Psoas muscle (tissue), 8 donors: ENCODE measurements around the gene DIO3. TPM values are rescaled to one million over a fixed set of nuclear protein-coding genes. Genes with fewer than 3 reads are reported as not detected.

ENCODE experiments used
- ATAC-seq, 4 donors: fragments of 200-7000 bp; cut with Tn5 transposase; one replicate each; pipeline ENCODE4 v1.9.1; 2020; ENCODE audit warnings: moderate library complexity in 3 of 4, mild to moderate bottlenecking in 2 of 4
- DNase-seq, 2 donors: peaks; one replicate each; pipeline ENCODE4 v3.0.0-alpha.2; 2020
- H3K27ac ChIP-seq: fragments of 200-600 bp; one replicate; pipeline ENCODE4 v1.8.0; 2022
- H3K27me3 ChIP-seq, 3 donors: fragments of 200-600 bp in 1 of 3; one replicate each; pipeline versions ENCODE4 v1.6.1 to v1.8.0; 2013 to 2022; ENCODE audit warnings: low read length in 2 of 3, mild to moderate bottlenecking in 2 of 3, moderate library complexity in 1 of 3; ENCODE audit not compliant: insufficient read depth in 3 of 3
- H3K36me3 ChIP-seq, 2 donors: fragments of 200-600 bp in 1 of 2; one replicate each; pipeline versions ENCODE4 v1.6.1 to v1.8.0; 2013 to 2022; ENCODE audit warnings: low read depth in 1 of 2, mild to moderate bottlenecking in 1 of 2, moderate library complexity in 1 of 2; ENCODE audit not compliant: insufficient read depth in 1 of 2
- H3K4me1 ChIP-seq: fragments of 200-600 bp; one replicate; pipeline ENCODE4 v1.8.0; 2022
- H3K4me3 ChIP-seq: fragments of 200-600 bp; one replicate; pipeline ENCODE4 v1.8.0; 2022; ENCODE audit warnings: mild to moderate bottlenecking
- H3K9me3 ChIP-seq: fragments of 200-600 bp; one replicate; pipeline ENCODE4 v1.8.0; 2022
- CTCF ChIP-seq: fragments of 200-600 bp; IDR thresholded peaks from one replicate; pipeline ENCODE4 v1.8.0; 2022; ENCODE audit warnings: antibody characterized with exemption
- WGBS, 3 donors: extraction: QIAGEN DNeasy Blood & Tissue Kit; methylation state at CpG; one replicate each; pipeline versions ENCODE4 v1.1.6 to v1.1.7; 2013; 5-methylcytosine and 5-hydroxymethylcytosine counted together
- intact Hi-C, 2 donors: fragments of 100-400 bp; cut with DNase I; formaldehyde crosslinking; loops; one replicate each; pipeline versions ENCODE4 v1.11.0 to v1.14.2; 2022
- polyA plus RNA-seq, 3 donors: library from polyadenylated mRNA; stranded (reverse); fragments of 200-250 nt; gene quantifications; one replicate each; pipeline ENCODE4 v1.2.3, GENCODE V29; 2013
- total RNA-seq, 4 donors: library from RNA; stranded (reverse); fragmentation: NEBNext Ultra II Directional in 2 of 4; extraction: Animal tissue kit (Norgen Biotek cat#: 25700) in 2 of 4; gene quantifications; one replicate each; pipeline versions ENCODE4 v1.2.1 to v1.2.4, GENCODE V29; 2021 to 2023
- donor health status: healthy with polysubstance abuse.
- donor health status: DM: no; HTN: no; CAD: no; lungs with moderate emphysema.
- donor health status: Bipolar disorder and iron deficiency.
- donor health status: healthy.
- donor health status: DM: yes; HTN: yes; CAD: no.
- donor health status: DM: no; HTN: no; CAD: no.
- donor health status: DM: no; HTN: no; CAD: no.
- donor health status: DM: yes; HTN: yes; CAD: no.

Gene DIO3
- total and polyA plus RNA-seq, 7 donors: 0.30 to 1.3 (median 0.84) TPM

- peaks cover 0 to 4% (median 3%) of the 10 kb centered on the region in 3 donors for H3K27me3 ChIP-seq
- ATAC-seq: no peak
- DNase-seq: no peak
- 74 to 83% (median 81%) methylated on average over 4 of the region's 4 CpGs for WGBS, 3 donors
- intact Hi-C loops: no loop called here
- H3K4me1 ChIP-seq: no peaks in the 10 kb centered on the region
- H3K36me3 ChIP-seq: no peaks in the 10 kb centered on the region
- no peak for TF ChIP-seq CTCF
- no peak overlapping the region for H3K4me3 ChIP-seq
- no peaks in the 10 kb centered on the region for H3K9me3 ChIP-seq
- H3K27ac ChIP-seq: no peak overlapping the region
Measured at GRCh38 chr14:101534198-101534597, 27.1 kb upstream of the DIO3 start.

DNA sequence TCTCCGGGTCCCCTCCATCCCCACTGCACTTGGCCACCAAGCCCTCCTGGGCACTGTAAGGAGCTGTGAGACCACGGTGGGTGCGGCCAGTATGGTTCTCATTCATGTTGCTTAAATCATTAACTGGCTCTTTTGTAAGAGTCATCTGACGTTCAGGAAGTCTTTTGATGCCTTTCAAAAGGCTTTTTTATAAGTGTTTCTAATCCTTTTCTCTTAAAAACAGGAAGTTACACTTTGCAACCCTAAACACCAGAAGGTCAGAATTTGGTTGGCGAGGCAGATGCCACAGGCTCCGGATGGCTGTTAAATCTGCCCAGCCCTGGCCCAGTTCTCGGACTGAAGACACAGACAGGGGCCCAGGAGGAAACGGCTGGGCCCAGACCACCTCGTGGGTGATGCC, 26.1 kb upstream of the DIO3 start:
- Histone ChIP-seq H3K27me3 (peaks cover 0 to 4% (median 3%) of the 10 kb centered on the region in 3 donors), H3K4me1 (no peaks in the 10 kb centered on the region), H3K9me3 (no peaks in the 10 kb centered on the region), H3K4me3 (no peak overlapping the region), H3K36me3 (no peaks in the 10 kb centered on the region), H3K27ac (no peak overlapping the region)
- intact Hi-C loops: no loop called here
- no peak for TF ChIP-seq CTCF
- 64 to 72% (median 72%) methylated on average over 9 of the region's 9 CpGs for whole genome bisulfite sequencing, 3 donors
- no peak for ATAC-seq
- no peak for DNase-seq

GRCh38 chr14:101535701-101536207, 25.5 kb upstream of the DIO3 start:
- H3K4me1 ChIP-seq: no peaks in the 10 kb centered on the region
- no peak overlapping the region for H3K4me3 ChIP-seq
- no peaks in the 10 kb centered on the region for H3K36me3 ChIP-seq
- peaks cover 0 to 3% (median 2%) of the 10 kb centered on the region in 3 donors for H3K27me3 ChIP-seq
- no peak overlapping the region for H3K27ac ChIP-seq
- ATAC-seq: no peak
- no peak for TF ChIP-seq CTCF
- DNase-seq: no peak
- 85 to 90% (median 88%) methylated on average over 8 of the region's 8 CpGs for WGBS, 3 donors
- no peaks in the 10 kb centered on the region for H3K9me3 ChIP-seq
- intact Hi-C loops: no loop called here

DNA sequence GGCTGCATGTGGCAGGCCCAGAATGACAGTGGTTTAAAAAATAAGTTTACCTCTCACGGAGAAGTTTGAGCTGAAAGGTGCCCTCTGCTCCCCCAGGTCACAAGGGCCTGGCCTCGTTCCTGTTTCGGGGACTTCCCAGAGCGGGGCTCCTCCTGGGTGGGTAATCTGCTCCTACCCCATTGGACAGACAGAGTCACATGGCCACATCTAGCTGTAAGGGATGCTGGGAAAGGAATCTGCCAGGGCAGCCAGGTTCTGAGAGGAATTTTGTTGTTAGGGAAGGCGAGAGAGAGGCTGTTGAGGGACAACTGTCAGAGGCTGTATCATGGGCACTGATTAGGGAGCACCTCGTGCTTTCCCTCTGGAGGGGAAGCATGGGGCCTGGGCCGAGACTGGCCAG, 24.0 kb upstream of the DIO3 start:
- DNase-seq: no peak
- H3K27ac ChIP-seq: no peak overlapping the region
- intact Hi-C loops: no loop called here
- 92 to 94% (median 92%) methylated on average over 7 of the region's 7 CpGs for WGBS, 3 donors
- H3K4me1 ChIP-seq: no peaks in the 10 kb centered on the region
- H3K36me3 ChIP-seq: no peaks in the 10 kb centered on the region
- ATAC-seq: no peak
- peaks cover 0 to 3% (median 2%) of the 10 kb centered on the region in 3 donors for H3K27me3 ChIP-seq
- TF ChIP-seq CTCF: no peak
- no peak overlapping the region for H3K4me3 ChIP-seq
- H3K9me3 ChIP-seq: no peaks in the 10 kb centered on the region

DNA sequence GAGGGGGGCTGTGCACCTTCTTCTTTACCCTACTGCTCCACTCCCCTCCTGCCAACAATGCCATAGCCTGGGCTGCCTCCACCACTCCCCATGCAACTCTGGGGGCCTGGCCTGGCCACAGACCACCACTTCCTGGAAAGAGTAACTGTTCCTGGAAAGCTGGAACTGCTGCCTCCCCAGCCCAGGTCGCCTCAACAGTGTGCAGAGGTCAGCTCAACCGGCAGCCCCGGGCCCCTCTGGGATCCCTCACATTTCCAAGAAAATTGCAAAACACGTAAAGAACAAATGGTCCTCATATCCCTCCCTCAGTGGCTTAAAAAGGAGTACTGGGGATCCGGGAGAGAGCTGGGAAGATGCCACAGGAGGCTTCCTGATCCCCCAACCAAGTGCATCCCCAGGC, 22.4 kb upstream of the DIO3 start:
- ATAC-seq (peak in 1 of 4 donors; percentile 38), DNase-seq (no peak)
- Histone ChIP-seq H3K4me3 (no peak overlapping the region), H3K36me3 (no peaks in the 10 kb centered on the region), H3K4me1 (no peaks in the 10 kb centered on the region), H3K9me3 (no peaks in the 10 kb centered on the region), H3K27me3 (peaks cover 0 to 3% (median 2%) of the 10 kb centered on the region in 3 donors), H3K27ac (no peak overlapping the region)
- WGBS, 3 donors: 18 to 29% (median 28%) methylated on average over 5 of the region's 5 CpGs
- TF ChIP-seq CTCF: no peak
- intact Hi-C loops: no loop called here
